Cardiac muscle cell (in vitro differentiated cells and primary cell): ENCODE data around the gene MYO3B. TPM values are rescaled to one million over a fixed set of nuclear protein-coding genes. Genes with fewer than 3 reads are reported as not detected.
"Not testable (repeated sequence)": the region's sequence is repeated elsewhere in the genome, so short reads cannot be mapped to it uniquely, and the experiment has no call there.

Experiments
- DNase-seq, 2 donors: peaks; one replicate each; pipeline versions ENCODE4 v3.0.0 to v3.0.0-alpha.2; 2010 to 2017; ENCODE audit warnings: low read depth in 1 of 2, low spot score in 1 of 2
- H3K27ac ChIP-seq: fragments of 200-600 bp; sonication (generic); 2 replicates; pipeline ENCODE4 v1.5.1; 2016
- H3K27me3 ChIP-seq: fragments of 200-600 bp; sonication (generic); 2 replicates; pipeline ENCODE4 v1.6.0; 2016; ENCODE audit warnings: control low read depth
- H3K36me3 ChIP-seq: fragments of 200-600 bp; sonication (generic); 2 replicates; pipeline ENCODE4 v1.5.1; 2016; ENCODE audit warnings: control low read depth
- H3K4me1 ChIP-seq: fragments of 200-600 bp; sonication (generic); 2 replicates; pipeline ENCODE4 v1.8.1; 2017; ENCODE audit warnings: low read depth, mild to moderate bottlenecking, mixed run types
- H3K4me3 ChIP-seq: fragments of 200-600 bp; sonication (generic); 2 replicates; pipeline ENCODE4 v1.5.1; 2016; ENCODE audit warnings: mild to moderate bottlenecking
- H3K9me3 ChIP-seq: fragments of 200-600 bp; sonication (generic); 2 replicates; pipeline ENCODE4 v1.5.1; 2017; ENCODE audit warnings: low read depth, mild to moderate bottlenecking, control low read depth
- CTCF ChIP-seq: IDR thresholded peaks from 2 replicates; pipeline ENCODE4 v1.5.1; 2012; ENCODE audit warnings: low read depth, mild to moderate bottlenecking, low read length
- polyA plus RNA-seq: library from polyadenylated mRNA; unstranded; fragments of >200 nt; fragmentation: Nextera tagmentation; extraction: Ambion mirVana; gene quantifications from 2 replicates; pipeline ENCODE4 v1.2.1, GENCODE V29; 2016
- total RNA-seq: library from RNA; depleted of rRNA; stranded (reverse); fragments of >200 nt; gene quantifications from 2 replicates; pipeline ENCODE4 v1.2.3, GENCODE V29; 2016

MYO3B gene
- total and polyA plus RNA-seq, 2 experiments from 2014 or later: not detected

GRCh38 chr2:170464268-170464667 is 286.3 kb downstream of the MYO3B start:
- H3K4me1 ChIP-seq: no peaks in the 10 kb centered on the region
- no peaks in the 10 kb centered on the region for H3K27me3 ChIP-seq
- H3K27ac ChIP-seq: no peak overlapping the region
- no peaks in the 10 kb centered on the region for H3K9me3 ChIP-seq
- no peak for DNase-seq
- TF ChIP-seq CTCF: no peak
- H3K36me3 ChIP-seq: no peaks in the 10 kb centered on the region
- no peak overlapping the region for H3K4me3 ChIP-seq

GRCh38 chr2:170465241-170465640 is 287.3 kb downstream of the MYO3B start:
- peak in 1 of 2 donors; percentile 21 for DNase-seq
- Histone ChIP-seq H3K4me1 (no peaks in the 10 kb centered on the region), H3K27me3 (no peaks in the 10 kb centered on the region), H3K27ac (no peak overlapping the region), H3K36me3 (no peaks in the 10 kb centered on the region), H3K4me3 (no peak overlapping the region), H3K9me3 (no peaks in the 10 kb centered on the region)
- no peak for TF ChIP-seq CTCF

- Histone ChIP-seq H3K4me3 (no peak overlapping the region), H3K27me3 (no peaks in the 10 kb centered on the region), H3K9me3 (no peaks in the 10 kb centered on the region), H3K36me3 (no peaks in the 10 kb centered on the region), H3K27ac (no peak overlapping the region), H3K4me1 (no peaks in the 10 kb centered on the region)
- TF ChIP-seq CTCF: no peak
- no peak for DNase-seq
Observed at GRCh38 chr2:170466632-170467031, 288.7 kb downstream of the MYO3B start.

GRCh38 chr2:170467568-170468422 is 289.8 kb downstream of the MYO3B start:
- Histone ChIP-seq H3K36me3 (no peaks in the 10 kb centered on the region), H3K9me3 (no peaks in the 10 kb centered on the region), H3K4me1 (no peaks in the 10 kb centered on the region), H3K27ac (no peak overlapping the region), H3K4me3 (no peak overlapping the region), H3K27me3 (no peaks in the 10 kb centered on the region)
- no peak for TF ChIP-seq CTCF
- DNase-seq: peak in 1 of 2 donors; percentile 45

- no peak for DNase-seq
- Histone ChIP-seq H3K9me3 (no peaks in the 10 kb centered on the region), H3K4me3 (no peak overlapping the region), H3K27me3 (no peaks in the 10 kb centered on the region), H3K4me1 (no peaks in the 10 kb centered on the region), H3K36me3 (no peaks in the 10 kb centered on the region), H3K27ac (no peak overlapping the region)
- no peak for TF ChIP-seq CTCF
Observed at GRCh38 chr2:170468557-170468956, 290.6 kb downstream of the MYO3B start.

- H3K36me3 ChIP-seq, H3K9me3 ChIP-seq, DNase-seq, H3K27me3 ChIP-seq, H3K27ac ChIP-seq, H3K4me1 ChIP-seq, H3K4me3 ChIP-seq: not testable (repeated sequence)
Observed at GRCh38 chr2:170472498-170472897, 294.6 kb downstream of the MYO3B start.
